Measurements from ENCODE around the gene STOM. TPM values are rescaled to one million over a fixed set of nuclear protein-coding genes. Genes with fewer than 3 reads are reported as not detected.

STOM gene
- total RNA-seq, 1 experiment from 2014 or later, result 7.6 TPM

DNA sequence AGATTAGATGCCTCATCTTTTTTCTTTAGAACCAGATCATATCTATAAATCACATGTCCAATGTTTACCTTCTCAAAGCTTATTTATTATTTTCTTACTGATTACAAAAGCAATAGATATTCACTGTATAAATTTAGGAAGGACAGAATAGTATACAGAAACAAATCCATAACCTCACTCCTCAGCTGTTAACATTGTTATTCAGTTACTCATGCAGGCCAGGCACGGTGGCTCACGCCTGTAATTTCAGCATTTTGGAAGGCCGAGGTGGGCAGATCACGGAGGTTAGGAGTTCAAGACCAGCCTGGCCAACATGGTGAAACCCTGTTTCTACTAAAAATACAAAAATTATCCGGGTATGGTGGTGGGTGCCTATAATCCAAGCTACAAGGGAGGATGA lies 15.3 kb downstream of the STOM start:
- ChIA-PET POLR2A (ENCODE audit: unreplicated experiment) (no interaction called here), CTCF (no interaction called here)
- Histone ChIP-seq H3K4me1 (replicated peaks; ENCODE audit: insufficient read depth) (peaks cover 26% of the 10 kb centered on the region), H3K4me2 (no peak overlapping the region), H3F3A (ENCODE audit: insufficient read depth, low read depth) (peaks cover 34% of the 10 kb centered on the region), H4K20me1 (ENCODE audit: insufficient read depth) (no peaks in the 10 kb centered on the region), H3K9me2 (ENCODE audit: insufficient read depth) (no peaks in the 10 kb centered on the region), H3K36me3 (ENCODE audit: low read depth) (no peaks in the 10 kb centered on the region), H3K27me3 (ENCODE audit: insufficient read depth, low read depth) (no peaks in the 10 kb centered on the region), H2AFZ (no peak overlapping the region), H3K27ac (no peak overlapping the region), H3K4me3 (no peak overlapping the region), H3K9me3 (ENCODE audit: insufficient read depth, low read depth) (no peaks in the 10 kb centered on the region), H3K79me2 (ENCODE audit: low read depth) (no peaks in the 10 kb centered on the region)
- no TSS peak for BruUV-seq (replicated peaks)
- no peak for DNase-seq
- no peak for TF ChIP-seq EZH2 (IDR thresholded peaks at IDR 0.05; ENCODE audit: low read depth)
- TF ChIP-seq CTCF (conservative IDR thresholded peaks at IDR 0.05), result no peak
- intact Hi-C loops (cut with micrococcal nuclease; ENCODE audit: unreplicated experiment), result no loop called here

DNA sequence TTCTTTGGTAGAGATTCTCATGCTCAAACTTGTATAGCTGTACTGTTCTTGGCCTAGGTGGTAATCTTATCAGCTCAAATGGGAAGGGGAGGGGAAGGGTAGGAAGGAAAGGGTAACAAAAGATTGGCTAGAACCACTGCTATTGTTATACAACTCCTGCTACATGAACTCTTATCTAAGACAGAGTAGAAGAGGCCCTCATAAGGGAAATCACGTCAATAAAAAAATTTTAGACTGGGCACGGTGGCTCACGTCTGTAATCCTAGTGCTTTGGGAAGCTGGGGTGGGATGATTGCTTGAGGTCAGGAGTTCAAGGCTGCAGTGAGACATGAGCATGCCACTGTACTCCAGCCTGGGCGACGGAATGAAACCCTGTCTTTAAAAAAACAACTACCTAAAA lies 15.9 kb downstream of the STOM start:
- Histone ChIP-seq H3K27ac (no peak overlapping the region), H2AFZ (no peak overlapping the region), H3K27me3 (ENCODE audit: insufficient read depth, low read depth) (no peaks in the 10 kb centered on the region), H4K20me1 (ENCODE audit: insufficient read depth) (no peaks in the 10 kb centered on the region), H3F3A (ENCODE audit: insufficient read depth, low read depth) (peaks cover 34% of the 10 kb centered on the region), H3K4me1 (replicated peaks; ENCODE audit: insufficient read depth) (peaks cover 26% of the 10 kb centered on the region), H3K4me3 (no peak overlapping the region), H3K79me2 (ENCODE audit: low read depth) (no peaks in the 10 kb centered on the region), H3K9me3 (ENCODE audit: insufficient read depth, low read depth) (no peaks in the 10 kb centered on the region), H3K9me2 (ENCODE audit: insufficient read depth) (no peaks in the 10 kb centered on the region), H3K4me2 (no peak overlapping the region), H3K36me3 (ENCODE audit: low read depth) (no peaks in the 10 kb centered on the region)
- no peak for TF ChIP-seq EZH2 (IDR thresholded peaks at IDR 0.05; ENCODE audit: low read depth)
- BruUV-seq (replicated peaks), result no TSS peak
- ChIA-PET POLR2A (ENCODE audit: unreplicated experiment) (no interaction called here), CTCF (no interaction called here)
- DNase-seq, result no peak
- intact Hi-C loops (cut with micrococcal nuclease; ENCODE audit: unreplicated experiment), result no loop called here

DNA sequence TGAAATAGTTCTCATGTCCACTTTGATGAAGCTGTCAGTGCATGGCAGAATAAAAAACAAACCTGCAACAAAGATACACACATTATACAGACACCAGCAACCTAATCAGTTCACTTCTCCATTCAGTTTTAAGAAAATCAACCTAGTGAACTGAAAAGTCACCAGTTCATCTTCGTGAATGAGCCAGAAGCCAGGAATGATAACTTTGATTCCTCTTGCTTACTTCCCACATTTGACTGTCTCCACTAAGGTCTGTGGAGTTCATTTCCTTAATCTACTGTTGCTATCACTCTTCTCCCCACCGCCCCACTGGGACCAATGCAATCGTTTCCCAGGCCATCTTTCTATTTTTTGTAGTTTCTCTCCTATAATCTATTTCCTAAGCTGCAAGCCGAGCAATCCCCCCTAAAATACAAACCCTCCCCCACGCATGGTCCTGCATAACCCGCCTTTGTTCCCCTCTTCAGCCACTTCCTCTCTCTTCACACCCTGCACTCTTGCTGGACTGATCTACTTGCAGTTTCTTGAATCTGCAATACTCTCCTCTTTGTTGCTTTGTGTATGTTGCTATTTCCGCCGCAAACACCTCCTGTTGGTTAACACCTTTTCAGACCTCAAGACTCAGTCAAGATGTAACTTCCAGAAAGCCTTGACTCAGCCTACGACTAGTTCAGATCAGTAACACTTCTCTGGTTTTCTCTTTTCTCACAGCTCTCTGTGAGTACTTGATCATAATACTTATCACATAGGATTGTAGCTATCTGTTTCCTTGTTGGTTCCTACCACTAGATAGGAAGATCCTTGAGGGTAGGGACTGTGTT lies 16.6 kb downstream of the STOM start:
- no peak overlapping the region for H3K4me3 ChIP-seq
- no peak overlapping the region for H3K4me2 ChIP-seq
- BruUV-seq (replicated peaks), result no TSS peak
- no peak overlapping the region for H2AFZ ChIP-seq
- peaks cover 34% of the 10 kb centered on the region for H3F3A ChIP-seq (ENCODE audit: insufficient read depth, low read depth)
- no peaks in the 10 kb centered on the region for H3K27me3 ChIP-seq (ENCODE audit: insufficient read depth, low read depth)
- no peaks in the 10 kb centered on the region for H3K36me3 ChIP-seq (ENCODE audit: low read depth)
- H3K9me3 ChIP-seq (ENCODE audit: insufficient read depth, low read depth), result no peaks in the 10 kb centered on the region
- peaks cover 26% of the 10 kb centered on the region for H3K4me1 ChIP-seq (replicated peaks; ENCODE audit: insufficient read depth)
- intact Hi-C loops (cut with micrococcal nuclease; ENCODE audit: unreplicated experiment), result no loop called here
- no peaks in the 10 kb centered on the region for H3K9me2 ChIP-seq (ENCODE audit: insufficient read depth)
- H3K79me2 ChIP-seq (ENCODE audit: low read depth), result no peaks in the 10 kb centered on the region
- TF ChIP-seq CTCF (conservative IDR thresholded peaks at IDR 0.05) (no peak), EZH2 (IDR thresholded peaks at IDR 0.05; ENCODE audit: low read depth) (no peak)
- DNase-seq, result no peak
- POLR2A ChIA-PET (ENCODE audit: unreplicated experiment), result interaction anchor here (0.6 kb wide), 1 partner anchor 91 kb away, joined by 3 read pairs; no protein-coding TSS in a partner anchor
- CTCF ChIA-PET, result interaction anchor here (0.6 kb wide), 2 partner anchors 33 to 310 kb away, joined by 3 to 6 read pairs; no protein-coding TSS in a partner anchor
- no peaks in the 10 kb centered on the region for H4K20me1 ChIP-seq (ENCODE audit: insufficient read depth)
- H3K27ac ChIP-seq, result no peak overlapping the region
